Natural killer cell (primary cell): ENCODE measurements around the gene COPS2. TPM values are rescaled to one million over a fixed set of nuclear protein-coding genes. Genes with fewer than 3 reads are reported as not detected.

Source experiments
- ATAC-seq, 3 donors: fragments of 150-1000 bp in 2 of 3; fragments of 200-7000 bp in 1 of 3; cut with Tn5 transposase; 1 replicate in 1 of 3; 2 replicates in 2 of 3; pipeline ENCODE4 v1.10.0; 2021; ENCODE audit warnings: mild to moderate bottlenecking in 2 of 3, moderate library complexity in 2 of 3
- DNase-seq, 2 donors: peaks; one replicate each; pipeline versions ENCODE4 v3.0.0 to v3.0.0-alpha.2; 2013 to 2021; ENCODE audit warnings: mixed read lengths in 1 of 2
- H3K27ac ChIP-seq: one replicate; pipeline ENCODE4 v1.5.1; 2013; ENCODE audit warnings: mild to moderate bottlenecking, low read length
- H3K27me3 ChIP-seq: one replicate; pipeline ENCODE4 v1.6.1; 2013; ENCODE audit warnings: low read length; ENCODE audit not compliant: control insufficient read depth, insufficient read depth
- H3K36me3 ChIP-seq: one replicate; pipeline ENCODE4 v1.6.1; 2013; ENCODE audit warnings: low read length; ENCODE audit not compliant: control insufficient read depth, insufficient read depth
- H3K4me1 ChIP-seq: one replicate; pipeline ENCODE4 v1.6.1; 2013; ENCODE audit warnings: low read length; ENCODE audit not compliant: control insufficient read depth, insufficient read depth
- H3K4me3 ChIP-seq: one replicate; pipeline ENCODE4 v1.5.1; 2013; ENCODE audit warnings: low read length
- H3K9me3 ChIP-seq: one replicate; pipeline ENCODE4 v1.6.1; 2013; ENCODE audit warnings: low read length; ENCODE audit not compliant: control insufficient read depth, insufficient read depth
- H3K27ac Mint-ChIP-seq, 2 donors: one replicate each; pipeline ENCODE4 v1.8.0; 2022; ENCODE audit warnings: mild to moderate bottlenecking in 2 of 2, mixed read lengths in 2 of 2, moderate library complexity in 1 of 2
- H3K27me3 Mint-ChIP-seq, 2 donors: one replicate each; pipeline ENCODE4 v1.8.0; 2022; ENCODE audit warnings: low read depth in 2 of 2, mixed read lengths in 2 of 2
- H3K36me3 Mint-ChIP-seq: one replicate; pipeline ENCODE4 v1.8.0; 2022; ENCODE audit warnings: mixed read lengths
- H3K4me1 Mint-ChIP-seq, 2 donors: one replicate each; pipeline ENCODE4 v1.8.0; 2022; ENCODE audit warnings: mixed read lengths in 2 of 2
- H3K4me3 Mint-ChIP-seq: one replicate; pipeline ENCODE4 v1.8.0; 2022; ENCODE audit warnings: mild to moderate bottlenecking, moderate library complexity, mixed read lengths
- H3K9me3 Mint-ChIP-seq, 2 donors: one replicate each; pipeline ENCODE4 v1.8.0; 2022; ENCODE audit warnings: mixed read lengths in 2 of 2
- CTCF ChIP-seq: fragments of 200-600 bp; IDR thresholded peaks from one replicate; pipeline ENCODE4 v1.8.0; 2022; ENCODE audit warnings: antibody characterized with exemption
- WGBS: methylation state at CpG from one replicate; pipeline ENCODE4 v1.1.7; 2013; ENCODE audit warnings: missing lambda C conversion rate; ENCODE audit not compliant: insufficient coverage; 5-methylcytosine and 5-hydroxymethylcytosine counted together
- intact Hi-C: fragments of 100-400 bp; cut with micrococcal nuclease; formaldehyde crosslinking; loops from one replicate; pipeline ENCODE4 v1.14.2; 2022
- total RNA-seq, 4 donors: library from RNA; stranded (reverse); fragments of 120-200 nt in 1 of 4; gene quantifications; one replicate each; pipeline versions ENCODE4 v1.2.3 to v1.2.4, GENCODE V29; 2013 to 2022

COPS2 gene
- total RNA-seq, 3 donors from 2014 or later (not counting 1 experiment from before 2014, with no cell fraction given), result 77.6 to 90.7 (median 89.3) TPM

GRCh38 chr15:49135911-49136310 is 19.5 kb downstream of the COPS2 start:
- no peak overlapping the region for H3K4me3 Mint-ChIP-seq
- Histone ChIP-seq H3K36me3 (peaks cover 77% of the 10 kb centered on the region), H3K27me3 (no peaks in the 10 kb centered on the region), H3K9me3 (no peaks in the 10 kb centered on the region), H3K4me1 (no peaks in the 10 kb centered on the region), H3K4me3 (no peak overlapping the region), H3K27ac (no peak overlapping the region)
- peaks cover 12 to 13% of the 10 kb centered on the region in 2 donors for H3K4me1 Mint-ChIP-seq
- no peaks in the 10 kb centered on the region for H3K9me3 Mint-ChIP-seq
- H3K27ac Mint-ChIP-seq, result peak overlapping the region; percentile 78 to 79
- intact Hi-C loops, result no loop called here
- no peaks in the 10 kb centered on the region for H3K27me3 Mint-ChIP-seq
- ATAC-seq, result no peak
- no peak for TF ChIP-seq CTCF
- DNase-seq, result no peak
- WGBS, result no CpG with 5 or more reads among the region's 3 CpGs
- peaks cover 7% of the 10 kb centered on the region for H3K36me3 Mint-ChIP-seq

GRCh38 chr15:49135342-49135857 is 20.0 kb downstream of the COPS2 start:
- no peak for DNase-seq
- ATAC-seq, result no peak
- Mint-ChIP-seq H3K4me1 (peaks cover 12 to 13% of the 10 kb centered on the region in 2 donors), H3K36me3 (peaks cover 7% of the 10 kb centered on the region), H3K4me3 (peak overlapping the region; percentile 25), H3K9me3 (no peaks in the 10 kb centered on the region), H3K27ac (peak overlapping the region; percentile 78 to 79), H3K27me3 (no peaks in the 10 kb centered on the region)
- intact Hi-C loops, result no loop called here
- H3K4me3 ChIP-seq, result no peak overlapping the region
- peaks cover 77% of the 10 kb centered on the region for H3K36me3 ChIP-seq
- WGBS, result 37% methylated on average over 2 of the region's 2 CpGs
- no peaks in the 10 kb centered on the region for H3K27me3 ChIP-seq
- peak overlapping the region; percentile 5 for H3K27ac ChIP-seq
- no peaks in the 10 kb centered on the region for H3K4me1 ChIP-seq
- no peak for TF ChIP-seq CTCF
- no peaks in the 10 kb centered on the region for H3K9me3 ChIP-seq

GRCh38 chr15:49134683-49135341 is 20.6 kb downstream of the COPS2 start:
- Histone ChIP-seq H3K4me1 (no peaks in the 10 kb centered on the region), H3K27me3 (no peaks in the 10 kb centered on the region), H3K36me3 (peaks cover 79% of the 10 kb centered on the region), H3K9me3 (no peaks in the 10 kb centered on the region), H3K27ac (peak overlapping the region; percentile 5), H3K4me3 (no peak overlapping the region)
- Mint-ChIP-seq H3K4me1 (peaks cover 12 to 13% of the 10 kb centered on the region in 2 donors), H3K27ac (peak overlapping the region; percentile 78 to 79), H3K36me3 (peaks cover 11% of the 10 kb centered on the region), H3K9me3 (no peaks in the 10 kb centered on the region), H3K27me3 (no peaks in the 10 kb centered on the region), H3K4me3 (peak overlapping the region; percentile 25)
- intact Hi-C loops, result no loop called here
- WGBS, result 60% methylated on average over 1 of the region's 5 CpGs
- no peak for TF ChIP-seq CTCF
- ATAC-seq (no peak), DNase-seq (no peak)
